HCT116 (cell line): ENCODE results near the gene OLFML2B. TPM values are rescaled to one million over a fixed set of nuclear protein-coding genes. Genes with fewer than 3 reads are reported as not detected.

Experiments used
- ATAC-seq: fragments of 200-7000 bp; cut with Tn5 transposase; 2 replicates; pipeline ENCODE4 v1.9.1; 2020; ENCODE audit warnings: mild to moderate bottlenecking, moderate library complexity
- BruUV-seq: library from RNA; stranded (reverse); fragments of 400-500 nt; replicated peaks from 2 replicates; lab custom pipeline; 2021; lab: Mats Ljungman, UMichigan
- CTCF ChIA-PET: fragments of 300-600 bp; sonication (Branson Sonifier 250); formaldehyde crosslinking; loops from one replicate; lab custom pipeline; 2021; ENCODE audit warnings: antibody characterized with exemption; lab: Charles Lee
- POLR2A ChIA-PET: fragments of 300-600, 350-600 bp; sonication (Branson Sonifier 250); formaldehyde crosslinking; loops from one replicate; lab custom pipeline; 2021; ENCODE audit warnings: antibody characterized with exemption; lab: Charles Lee
- RAD21 ChIA-PET, 2 experiments: fragments of 300-600 bp; sonication (Branson Sonifier 250); formaldehyde crosslinking; loops; one replicate each; lab custom pipeline; 2023; ENCODE audit warnings: low total read pairs in 2 of 2; ENCODE audit not compliant: uncharacterized antibody in 2 of 2, unreplicated experiment in 2 of 2, low non-redundant PET in 1 of 2; lab: Charles Lee
- DNase-seq: peaks from one replicate; pipeline ENCODE4 v3.0.0-alpha.2; 2010; ENCODE audit warnings: low read depth, low spot score
- H2AFZ ChIP-seq: fragments of 200-600 bp; shearing (Covaris generic), sonication (generic); 2 replicates; pipeline ENCODE4 v1.6.1; 2017; ENCODE audit warnings: low read depth, mixed run types, mixed read lengths, antibody characterized with exemption, low read length; ENCODE audit not compliant: poor library complexity, severe bottlenecking
- H3K27ac ChIP-seq: 2 replicates; pipeline ENCODE4 v1.5.1; 2012; ENCODE audit warnings: low read depth, low read length
- H3K27me3 ChIP-seq: fragments of 200-600 bp; sonication (generic); 2 replicates; pipeline ENCODE4 v1.6.1; 2016; ENCODE audit warnings: mixed run types, low read length, mixed read lengths; ENCODE audit not compliant: insufficient read depth
- H3K36me3 ChIP-seq, 2 experiments: fragments of 200-500 bp in 1 of 2; fragments of 200-600 bp in 1 of 2; sonication (Bioruptor generic) in 1 of 2; sonication (generic) in 1 of 2; 2 replicates each; pipeline versions ENCODE4 v1.5.1 to v1.6.1; 2014 to 2016; ENCODE audit warnings: low read length in 2 of 2, inconsistent platforms in 1 of 2, mixed read lengths in 1 of 2, mixed run types in 1 of 2; ENCODE audit not compliant: insufficient read depth in 2 of 2, control insufficient read depth in 1 of 2
- H3K4me1 ChIP-seq, 2 experiments: fragments of 200-600 bp in 1 of 2; sonication (generic) in 1 of 2; 2 replicates each; pipeline versions ENCODE4 v1.5.1 to v1.6.1; 2012 to 2017; ENCODE audit warnings: low read length in 2 of 2, inconsistent platforms in 1 of 2, mild to moderate bottlenecking in 1 of 2, mixed read lengths in 1 of 2, mixed run types in 1 of 2, moderate library complexity in 1 of 2; ENCODE audit not compliant: insufficient read depth in 2 of 2, control insufficient read depth in 1 of 2
- H3K4me2 ChIP-seq: fragments of 200-600 bp; sonication (generic); 2 replicates; pipeline ENCODE4 v1.6.1; 2017; ENCODE audit warnings: mixed run types, low read length, mixed read lengths
- H3K4me3 ChIP-seq, 2 experiments: fragments of 200-600 bp in 1 of 2; sonication (generic) in 1 of 2; replicated peaks in 1 of 2; 2 replicates each; pipeline ENCODE4 v1.5.1; 2011 to 2016; ENCODE audit warnings: low read length in 2 of 2, control low read depth in 1 of 2, low read depth in 1 of 2, mild to moderate bottlenecking in 1 of 2, mixed read lengths in 1 of 2, mixed run types in 1 of 2
- H3K79me2 ChIP-seq: fragments of 200-600 bp; sonication (generic); 2 replicates; pipeline ENCODE4 v1.6.1; 2017; ENCODE audit warnings: mild to moderate bottlenecking, mixed run types, low read length, moderate library complexity, mixed read lengths; ENCODE audit not compliant: insufficient read depth
- H3K9ac ChIP-seq: fragments of 200-600 bp; sonication (generic); 2 replicates; pipeline ENCODE4 v1.6.1; 2016; ENCODE audit warnings: low read length, mixed read lengths
- H3K9me2 ChIP-seq: fragments of 200-600 bp; sonication (generic), shearing (Covaris generic); 2 replicates; pipeline ENCODE4 v1.6.1; 2017; ENCODE audit warnings: mixed run types, mild to moderate bottlenecking, moderate library complexity; ENCODE audit not compliant: insufficient read depth
- H3K9me3 ChIP-seq, 2 experiments: fragments of 200-500 bp in 1 of 2; fragments of 200-600 bp in 1 of 2; sonication (Bioruptor generic) in 1 of 2; sonication (generic) in 1 of 2; 2 replicates each; pipeline ENCODE4 v1.6.1; 2014 to 2017; ENCODE audit warnings: low read length in 2 of 2, mixed read lengths in 2 of 2, inconsistent platforms in 1 of 2, low read depth in 1 of 2, mild to moderate bottlenecking in 1 of 2, mixed run types in 1 of 2, moderate library complexity in 1 of 2; ENCODE audit not compliant: control insufficient read depth in 1 of 2, insufficient read depth in 1 of 2
- H4K20me1 ChIP-seq: fragments of 200-600 bp; sonication (generic), shearing (Covaris generic); 2 replicates; pipeline ENCODE4 v1.6.1; 2017; ENCODE audit warnings: mixed run types, mild to moderate bottlenecking, moderate library complexity; ENCODE audit not compliant: insufficient read depth
- EGR1 ChIP-seq: IDR thresholded peaks from 2 replicates; pipeline ENCODE4 v1.6.1; 2012; ENCODE audit warnings: low read depth
- ELF1 ChIP-seq: IDR thresholded peaks from 2 replicates; pipeline ENCODE4 v1.6.1; 2012; ENCODE audit warnings: low read depth, borderline replicate concordance
- JUND ChIP-seq: IDR thresholded peaks from 2 replicates; pipeline ENCODE4 v1.6.1; 2012
- POLR2AphosphoS5 ChIP-seq: IDR thresholded peaks from 2 replicates; pipeline ENCODE4 v1.6.1; 2011; ENCODE audit warnings: mild to moderate bottlenecking, low read depth, low read length, moderate library complexity
- RAD21 ChIP-seq: IDR thresholded peaks from 2 replicates; pipeline ENCODE4 v1.6.1; 2012; ENCODE audit warnings: low read depth, mild to moderate bottlenecking
- SP1 ChIP-seq: IDR thresholded peaks from 2 replicates; pipeline ENCODE4 v1.6.1; 2012; ENCODE audit warnings: low read depth
- ZFX ChIP-seq: fragments of 450-650 bp; IDR thresholded peaks from 2 replicates; pipeline ENCODE4 v1.6.1; 2017
- intact Hi-C: fragments of 100-400 bp; cut with micrococcal nuclease; formaldehyde crosslinking; loops from 2 replicates; pipeline ENCODE4 v1.10.0; 2022
- total RNA-seq: library from RNA; stranded (reverse); gene quantifications from one replicate; pipeline ENCODE4 v1.2.1, GENCODE V29; 2021; ENCODE audit not compliant: unreplicated experiment
- TF ChIP-seq, protein P1 (sequence below): IDR thresholded peaks from 2 replicates; pipeline ENCODE4 v1.6.1; 2012
- TF ChIP-seq, protein P2 (sequence below), 3 experiments: fragments of 200-600 bp in 1 of 3; sonication (generic) in 1 of 3; IDR thresholded peaks in 2 of 3; conservative IDR thresholded peaks in 1 of 3; 2 replicates each; pipeline ENCODE4 v1.5.1; 2012 to 2017; ENCODE audit warnings: low read depth in 2 of 3, low read length in 2 of 3, antibody characterized with exemption in 1 of 3, borderline replicate concordance in 1 of 3, control low read depth in 1 of 3, mild to moderate bottlenecking in 1 of 3, mixed read lengths in 1 of 3, mixed run types in 1 of 3, moderate library complexity in 1 of 3; ENCODE audit not compliant: insufficient read depth in 1 of 3

Gene OLFML2B
- total RNA-seq, 1 experiment from 2014 or later, result 1.3 TPM

- Histone ChIP-seq H3K79me2 (no peaks in the 10 kb centered on the region), H4K20me1 (no peaks in the 10 kb centered on the region), H3K9ac (no peak overlapping the region), H3K4me3 (no peak overlapping the region), H3K4me2 (no peak overlapping the region), H3K27ac (no peak overlapping the region), H2AFZ (no peak overlapping the region), H3K9me2 (no peaks in the 10 kb centered on the region), H3K4me1 (no peaks in the 10 kb centered on the region), H3K36me3 (no peaks in the 10 kb centered on the region), H3K9me3 (no peaks in the 10 kb centered on the region)
- RAD21 ChIA-PET, result no interaction called here
- POLR2A ChIA-PET, result no interaction called here
- CTCF ChIA-PET, result no interaction called here
- no peak for DNase-seq
- TF ChIP-seq RAD21 (no peak), SP1 (no peak), ELF1 (no peak), EGR1 (no peak), ZFX (no peak), JUND (no peak), POLR2AphosphoS5 (no peak)
- TF ChIP-seq, protein P1, sequence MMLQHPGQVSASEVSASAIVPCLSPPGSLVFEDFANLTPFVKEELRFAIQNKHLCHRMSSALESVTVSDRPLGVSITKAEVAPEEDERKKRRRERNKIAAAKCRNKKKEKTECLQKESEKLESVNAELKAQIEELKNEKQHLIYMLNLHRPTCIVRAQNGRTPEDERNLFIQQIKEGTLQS, result no peak
- TF ChIP-seq, protein P2, sequence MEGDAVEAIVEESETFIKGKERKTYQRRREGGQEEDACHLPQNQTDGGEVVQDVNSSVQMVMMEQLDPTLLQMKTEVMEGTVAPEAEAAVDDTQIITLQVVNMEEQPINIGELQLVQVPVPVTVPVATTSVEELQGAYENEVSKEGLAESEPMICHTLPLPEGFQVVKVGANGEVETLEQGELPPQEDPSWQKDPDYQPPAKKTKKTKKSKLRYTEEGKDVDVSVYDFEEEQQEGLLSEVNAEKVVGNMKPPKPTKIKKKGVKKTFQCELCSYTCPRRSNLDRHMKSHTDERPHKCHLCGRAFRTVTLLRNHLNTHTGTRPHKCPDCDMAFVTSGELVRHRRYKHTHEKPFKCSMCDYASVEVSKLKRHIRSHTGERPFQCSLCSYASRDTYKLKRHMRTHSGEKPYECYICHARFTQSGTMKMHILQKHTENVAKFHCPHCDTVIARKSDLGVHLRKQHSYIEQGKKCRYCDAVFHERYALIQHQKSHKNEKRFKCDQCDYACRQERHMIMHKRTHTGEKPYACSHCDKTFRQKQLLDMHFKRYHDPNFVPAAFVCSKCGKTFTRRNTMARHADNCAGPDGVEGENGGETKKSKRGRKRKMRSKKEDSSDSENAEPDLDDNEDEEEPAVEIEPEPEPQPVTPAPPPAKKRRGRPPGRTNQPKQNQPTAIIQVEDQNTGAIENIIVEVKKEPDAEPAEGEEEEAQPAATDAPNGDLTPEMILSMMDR (IDR thresholded peaks at IDR 0.05 in 2 of 3, conservative IDR thresholded peaks at IDR 0.05 in 1 of 3; ENCODE audit: borderline replicate concordance in 1 of 3, insufficient read depth in 1 of 3, low read depth in 2 of 3, low read length in 2 of 3), result no peak
- TF ChIP-seq, all 23 proteins: peak for 0
- BruUV-seq, result no TSS peak
- H3K27me3 ChIP-seq, result no peaks in the 10 kb centered on the region
- no peak for ATAC-seq
- intact Hi-C loops, result no loop called here
Measured at GRCh38 chr1:161948435-161948834, 75.2 kb downstream of the OLFML2B start.
